Uterus (tissue), 4 donors: ENCODE measurements around the gene KRT82. TPM values are rescaled to one million over a fixed set of nuclear protein-coding genes. Genes with fewer than 3 reads are reported as not detected.
A peak's percentile ranks its signal among the peaks of the same experiment; 100 is the strongest.

Experiments
- DNase-seq, 2 donors: peaks; one replicate each; pipeline ENCODE4 v3.0.0-alpha.2; 2019 to 2020
- H3K27ac ChIP-seq, 2 donors: fragments of 200-600 bp; sonication (generic); 1 replicate in 1 of 2; 2 replicates in 1 of 2; pipeline ENCODE4 v1.5.1; 2016 to 2018
- H3K27me3 ChIP-seq, 2 donors: fragments of 200-600 bp; sonication (generic); one replicate each; pipeline ENCODE4 v1.5.1; 2018 to 2019; ENCODE audit warnings: control low read depth in 1 of 2
- H3K36me3 ChIP-seq, 2 donors: fragments of 200-600 bp; sonication (generic); one replicate each; pipeline ENCODE4 v1.5.1; 2019; ENCODE audit warnings: control low read depth in 1 of 2
- H3K4me1 ChIP-seq, 2 donors: fragments of 200-600 bp; sonication (generic); one replicate each; pipeline ENCODE4 v1.5.1; 2018 to 2019; ENCODE audit warnings: control low read depth in 1 of 2
- H3K4me3 ChIP-seq, 2 donors: fragments of 200-600 bp; sonication (generic); 1 replicate in 1 of 2; 2 replicates in 1 of 2; pipeline ENCODE4 v1.5.1; 2018 to 2019; ENCODE audit warnings: mild to moderate bottlenecking in 1 of 2
- H3K9me3 ChIP-seq, 2 donors: fragments of 200-600 bp; sonication (generic); one replicate each; pipeline ENCODE4 v1.5.1; 2019; ENCODE audit warnings: control low read depth in 1 of 2
- CTCF ChIP-seq, 4 experiments: fragments of 200-600 bp in 2 of 4; fragments of 450-650 bp in 2 of 4; sonication (generic) in 2 of 4; IDR thresholded peaks; one replicate each; pipeline ENCODE4 v1.5.1; 2016 to 2019; ENCODE audit warnings: antibody characterized with exemption in 4 of 4, mild to moderate bottlenecking in 2 of 4, moderate library complexity in 1 of 4
- POLR2A ChIP-seq, 2 donors: fragments of 450-650 bp; IDR thresholded peaks; one replicate each; pipeline ENCODE4 v1.6.1; 2016; ENCODE audit warnings: antibody characterized with exemption in 2 of 2, mild to moderate bottlenecking in 1 of 2, moderate library complexity in 1 of 2
- intact Hi-C: fragments of 100-400 bp; cut with DNase I; formaldehyde crosslinking; loops from one replicate; pipeline ENCODE4 v1.15.1; 2023; ENCODE audit warnings: low total_unique reads
- total RNA-seq, 4 donors: library from RNA; depleted of rRNA in 3 of 4; stranded (reverse); fragments of >200 nt in 3 of 4; gene quantifications; one replicate each; pipeline versions ENCODE4 v1.1.0 to v1.2.4, GENCODE V29; 2014 to 2023
- donor health status: DM: yes; HTN: yes; CAD: no.

The KRT82 gene
- total RNA-seq, 4 donors from 2014 or later, result not detected

GRCh38 chr12:52390739-52391617, 15.2 kb downstream of the KRT82 start:
- Histone ChIP-seq H3K4me1 (no peaks in the 10 kb centered on the region), H3K9me3 (no peaks in the 10 kb centered on the region), H3K4me3 (no peak overlapping the region), H3K36me3 (no peaks in the 10 kb centered on the region), H3K27me3 (no peaks in the 10 kb centered on the region), H3K27ac (no peak overlapping the region)
- DNase-seq, result no peak
- intact Hi-C loops, result no loop called here
- TF ChIP-seq POLR2A (IDR thresholded peaks at IDR 0.05), result no peak
- TF ChIP-seq CTCF (IDR thresholded peaks at IDR 0.05), result peak in 3 of 4 experiments; percentile 22 to 40 (median 35)

- no peak for TF ChIP-seq CTCF (IDR thresholded peaks at IDR 0.05)
- TF ChIP-seq POLR2A (IDR thresholded peaks at IDR 0.05), result no peak
- H3K27me3 ChIP-seq, result no peaks in the 10 kb centered on the region
- DNase-seq, result no peak
- H3K36me3 ChIP-seq, result no peaks in the 10 kb centered on the region
- intact Hi-C loops, result no loop called here
- H3K4me1 ChIP-seq, result no peaks in the 10 kb centered on the region
- H3K9me3 ChIP-seq, result no peaks in the 10 kb centered on the region
- H3K27ac ChIP-seq, result no peak overlapping the region
- H3K4me3 ChIP-seq, result no peak overlapping the region
Observed at GRCh38 chr12:52389313-52390207, 16.6 kb downstream of the KRT82 start.

- H3K4me1 ChIP-seq, result no peaks in the 10 kb centered on the region
- H3K27me3 ChIP-seq, result no peaks in the 10 kb centered on the region
- H3K9me3 ChIP-seq, result no peaks in the 10 kb centered on the region
- TF ChIP-seq POLR2A (IDR thresholded peaks at IDR 0.05), result no peak
- TF ChIP-seq CTCF (IDR thresholded peaks at IDR 0.05), result no peak
- intact Hi-C loops, result no loop called here
- no peak for DNase-seq
- H3K4me3 ChIP-seq, result no peak overlapping the region
- no peak overlapping the region for H3K27ac ChIP-seq
- no peaks in the 10 kb centered on the region for H3K36me3 ChIP-seq
Observed at GRCh38 chr12:52387859-52388258, 18.3 kb downstream of the KRT82 start.

- H3K4me3 ChIP-seq, result no peak within 1 kb of the TSS
- intact Hi-C loops, result no loop called here
- DNase-seq, result no peak
- TF ChIP-seq POLR2A (IDR thresholded peaks at IDR 0.05), result no peak
- no peak for TF ChIP-seq CTCF (IDR thresholded peaks at IDR 0.05)
- no peaks in the 10 kb centered on the region for H3K9me3 ChIP-seq
- no peaks in the 10 kb centered on the region for H3K27me3 ChIP-seq
- no peaks in the 10 kb centered on the region for H3K4me1 ChIP-seq
- H3K36me3 ChIP-seq, result no peaks in the 10 kb centered on the region
- no peak within 1 kb of the TSS for H3K27ac ChIP-seq
Observed at GRCh38 chr12:52385226-52385702, 20.9 kb downstream of the KRT82 start, which contains the start of gene KRT84. TSS of gene KRT84 (minus strand) at chr12:52385652. CDS start at chr12:52385585, 67 bp downstream.
